Astrocyte of the spinal cord (primary cell): ENCODE data around the gene CXorf58.

Source experiments
- DNase-seq: peaks from one replicate; pipeline ENCODE4 v3.0.0; 2011; ENCODE audit warnings: low read depth, low spot score
- H3K4me3 ChIP-seq: 2 replicates; pipeline ENCODE4 v1.5.1; 2011; ENCODE audit warnings: low read depth, mild to moderate bottlenecking, low read length, moderate library complexity
- in situ Hi-C: cut with HindIII; loops from 2 replicates; pipeline ENCODE4 v1.10.0; 2017; ENCODE audit warnings: low sequenced_read_pairs
- TF ChIP-seq, protein P1 (sequence below): IDR thresholded peaks from 2 replicates; pipeline ENCODE4 v1.5.1; 2012; ENCODE audit warnings: low read depth, mild to moderate bottlenecking, low read length, inconsistent platforms

CXorf58 gene

DNA sequence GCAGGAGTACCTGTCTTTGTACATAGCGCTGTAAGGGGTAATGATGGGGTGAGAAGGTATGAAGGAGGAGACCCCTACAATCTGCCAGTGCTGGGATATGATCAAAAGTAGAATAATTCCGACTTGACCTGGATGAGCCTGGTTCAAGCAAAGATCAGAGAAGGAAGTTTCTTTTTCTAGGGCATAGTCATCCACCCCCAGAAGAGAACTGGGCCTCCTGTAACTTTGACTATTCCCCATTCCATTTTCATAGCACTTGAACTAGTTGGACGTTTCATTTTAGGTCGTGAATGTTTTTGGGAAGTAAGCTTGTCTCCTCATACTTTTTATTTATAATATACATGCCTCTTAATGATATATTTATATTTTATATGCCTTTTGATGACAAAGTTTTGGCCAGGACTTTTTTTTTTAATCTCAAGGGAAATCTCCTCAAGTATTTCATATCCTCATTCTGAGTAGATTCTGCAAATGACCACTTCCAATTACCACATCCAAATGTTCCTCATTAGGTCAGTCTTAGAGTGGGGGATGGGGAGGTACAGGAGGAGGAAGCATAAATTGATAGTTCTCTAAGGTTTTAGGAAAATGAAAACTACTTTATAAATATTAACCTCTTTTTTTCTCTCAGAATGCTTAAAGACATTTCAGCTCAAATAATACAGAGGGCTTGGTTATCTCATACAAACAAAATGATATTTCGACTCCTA lies 3.5 kb downstream of the CXorf58 start:
- in situ Hi-C loops: no loop called here

DNA sequence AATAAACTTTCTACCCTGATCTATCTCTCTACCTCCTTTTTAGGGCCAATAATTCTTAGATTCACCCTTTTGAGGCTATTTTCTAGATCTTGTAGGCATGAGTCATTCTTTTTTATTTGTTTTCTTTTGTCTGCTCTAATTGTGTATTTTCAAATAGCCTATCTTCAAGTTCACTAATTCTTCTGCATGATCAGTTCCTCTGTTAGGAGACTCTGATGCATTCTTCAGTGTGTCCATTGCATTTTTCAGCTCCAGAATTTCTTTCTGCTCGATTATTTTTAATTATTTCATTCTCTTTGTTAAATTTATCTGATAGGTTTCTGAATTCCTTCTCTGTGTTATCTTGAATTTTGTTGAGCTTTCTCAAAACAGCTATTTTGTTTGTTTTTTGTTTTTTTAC lies 11.3 kb downstream of the CXorf58 start:
- TF ChIP-seq, protein P1, sequence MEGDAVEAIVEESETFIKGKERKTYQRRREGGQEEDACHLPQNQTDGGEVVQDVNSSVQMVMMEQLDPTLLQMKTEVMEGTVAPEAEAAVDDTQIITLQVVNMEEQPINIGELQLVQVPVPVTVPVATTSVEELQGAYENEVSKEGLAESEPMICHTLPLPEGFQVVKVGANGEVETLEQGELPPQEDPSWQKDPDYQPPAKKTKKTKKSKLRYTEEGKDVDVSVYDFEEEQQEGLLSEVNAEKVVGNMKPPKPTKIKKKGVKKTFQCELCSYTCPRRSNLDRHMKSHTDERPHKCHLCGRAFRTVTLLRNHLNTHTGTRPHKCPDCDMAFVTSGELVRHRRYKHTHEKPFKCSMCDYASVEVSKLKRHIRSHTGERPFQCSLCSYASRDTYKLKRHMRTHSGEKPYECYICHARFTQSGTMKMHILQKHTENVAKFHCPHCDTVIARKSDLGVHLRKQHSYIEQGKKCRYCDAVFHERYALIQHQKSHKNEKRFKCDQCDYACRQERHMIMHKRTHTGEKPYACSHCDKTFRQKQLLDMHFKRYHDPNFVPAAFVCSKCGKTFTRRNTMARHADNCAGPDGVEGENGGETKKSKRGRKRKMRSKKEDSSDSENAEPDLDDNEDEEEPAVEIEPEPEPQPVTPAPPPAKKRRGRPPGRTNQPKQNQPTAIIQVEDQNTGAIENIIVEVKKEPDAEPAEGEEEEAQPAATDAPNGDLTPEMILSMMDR: no peak
- in situ Hi-C loops: no loop called here
- H3K4me3 ChIP-seq: no peak overlapping the region
- no peak for DNase-seq

More for the DNA sequence above, 3.5 kb downstream of the CXorf58 start:
- DNase-seq: no peak
- H3K4me3 ChIP-seq: no peak overlapping the region
- TF ChIP-seq, protein P1: no peak

DNA sequence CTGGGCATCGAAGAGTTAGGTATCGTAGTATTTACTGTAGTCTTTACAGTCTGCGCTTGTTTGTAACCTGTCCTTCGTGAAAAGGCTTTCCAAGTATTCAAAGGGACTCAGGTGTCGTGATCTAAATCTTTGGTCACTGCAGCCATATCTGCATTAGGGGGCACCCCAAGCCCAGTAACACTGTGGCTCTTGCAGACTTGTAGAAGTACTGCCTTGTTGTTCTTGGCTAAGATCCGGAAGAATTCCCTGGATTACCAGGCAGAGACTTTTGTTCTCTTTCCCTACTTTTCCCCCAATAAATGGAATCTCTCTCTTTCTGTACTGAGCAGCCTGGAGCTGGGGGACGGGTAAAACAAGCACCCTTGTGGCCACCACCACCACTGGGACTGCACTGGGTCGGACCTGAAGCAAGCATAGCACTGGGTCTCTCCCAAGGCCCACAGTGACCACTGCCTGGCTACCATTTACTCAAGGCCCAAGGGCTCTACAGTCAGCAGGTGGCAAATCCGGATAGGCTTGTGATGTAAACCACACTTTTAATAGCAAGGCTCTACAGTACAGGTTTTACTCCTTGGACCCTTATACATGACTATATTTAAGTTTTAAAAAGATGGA lies 12.0 kb downstream of the CXorf58 start:
- in situ Hi-C loops: no loop called here
- TF ChIP-seq, protein P1: no peak
- H3K4me3 ChIP-seq: no peak overlapping the region
- DNase-seq: no peak

DNA sequence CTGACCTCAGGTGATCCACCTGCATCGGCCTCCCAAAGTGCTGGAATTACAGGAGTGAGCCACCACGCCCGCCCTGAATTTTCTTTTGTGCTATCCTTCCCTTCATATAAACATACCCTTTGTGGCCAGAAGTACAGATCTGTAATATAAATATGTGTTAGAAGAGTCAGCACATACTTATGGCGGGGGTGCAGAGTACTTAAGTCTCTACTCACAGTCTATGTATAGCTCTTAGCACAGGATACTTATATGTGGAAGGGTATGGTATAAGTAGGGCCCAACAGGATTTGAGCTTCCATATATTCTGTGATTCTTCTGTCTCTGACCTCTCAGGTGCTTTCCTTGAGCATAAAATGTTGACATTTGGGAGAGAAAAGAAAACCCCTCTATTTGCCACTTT lies 18.2 kb downstream of the CXorf58 start:
- TF ChIP-seq, protein P1: no peak
- in situ Hi-C loops: no loop called here
- no peak for DNase-seq
- no peak overlapping the region for H3K4me3 ChIP-seq

DNA sequence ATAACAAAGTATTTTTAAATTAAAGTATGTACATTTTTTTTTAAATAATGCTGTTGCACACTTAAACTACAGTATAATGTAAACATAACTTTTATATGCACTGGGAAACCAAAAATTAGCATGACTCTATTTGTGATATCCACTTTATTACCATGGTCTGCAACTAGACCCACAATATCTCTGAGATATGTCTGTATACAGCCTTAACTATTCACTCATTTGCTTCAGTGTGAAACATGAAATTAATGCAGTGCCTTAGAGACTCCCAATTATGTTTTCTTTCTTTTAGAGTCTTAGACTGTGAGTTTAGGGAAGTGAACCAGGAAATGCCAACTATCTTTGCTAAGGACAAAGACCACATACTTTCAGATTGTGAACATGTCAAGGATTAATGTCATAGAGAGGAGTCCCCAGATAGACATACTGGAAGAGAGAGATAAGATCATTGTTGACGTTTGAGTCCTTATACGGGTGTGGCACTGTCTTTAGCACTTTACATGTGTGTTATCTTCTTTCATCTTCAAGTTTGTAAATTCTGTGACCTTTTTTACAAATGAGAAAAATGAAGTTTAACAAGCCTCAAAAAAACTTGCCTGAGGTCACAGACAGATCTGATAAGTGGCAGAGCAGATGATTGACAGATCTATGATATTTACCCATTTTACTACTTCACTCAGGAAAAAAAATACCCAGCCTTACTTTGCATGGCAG lies 23.2 kb downstream of the CXorf58 start:
- no peak for DNase-seq

DNA sequence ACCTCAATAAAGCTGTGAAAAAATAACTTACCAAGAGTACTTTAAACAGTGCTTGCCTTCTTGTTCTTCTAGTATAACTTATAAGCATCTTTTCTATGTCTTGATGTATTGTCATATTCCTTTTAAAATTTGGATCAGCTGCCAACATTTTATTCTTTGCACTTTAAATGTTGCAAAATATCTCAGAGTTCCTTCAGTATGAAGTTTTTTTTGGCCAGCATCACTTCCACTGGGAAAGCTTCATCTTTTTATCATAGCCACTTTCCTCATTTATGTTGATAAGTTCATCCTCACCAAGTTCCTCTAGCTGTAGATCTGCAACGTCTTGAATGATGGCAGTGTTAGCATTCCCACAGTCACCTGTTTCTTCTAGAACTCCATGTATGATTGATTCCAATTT lies 24.2 kb downstream of the CXorf58 start:
- no peak overlapping the region for H3K4me3 ChIP-seq
- in situ Hi-C loops: no loop called here
- TF ChIP-seq, protein P1: no peak
- no peak for DNase-seq

More for the DNA sequence above, 23.2 kb downstream of the CXorf58 start:
- TF ChIP-seq, protein P1: no peak
- in situ Hi-C loops: no loop called here
- no peak overlapping the region for H3K4me3 ChIP-seq
